Stimulated activated CD4-positive, alpha-beta T cell treated with anti-CD3 and anti-CD28 coated beads, Interleukin-15, amount 100 ng/mL, for 24 hours (primary cell): ENCODE results near the gene HTRA3.

Source experiments
- DNase-seq: peaks from one replicate; pipeline ENCODE4 v3.0.0-alpha.2; 2020

HTRA3 gene

GRCh38 chr4:8269535-8270417, at the start of gene HTRA3:
HTRA3 (plus strand) TSS chr4:8269754; CDS start chr4:8269969, 215 bp downstream.
- DNase-seq, result no peak

DNA sequence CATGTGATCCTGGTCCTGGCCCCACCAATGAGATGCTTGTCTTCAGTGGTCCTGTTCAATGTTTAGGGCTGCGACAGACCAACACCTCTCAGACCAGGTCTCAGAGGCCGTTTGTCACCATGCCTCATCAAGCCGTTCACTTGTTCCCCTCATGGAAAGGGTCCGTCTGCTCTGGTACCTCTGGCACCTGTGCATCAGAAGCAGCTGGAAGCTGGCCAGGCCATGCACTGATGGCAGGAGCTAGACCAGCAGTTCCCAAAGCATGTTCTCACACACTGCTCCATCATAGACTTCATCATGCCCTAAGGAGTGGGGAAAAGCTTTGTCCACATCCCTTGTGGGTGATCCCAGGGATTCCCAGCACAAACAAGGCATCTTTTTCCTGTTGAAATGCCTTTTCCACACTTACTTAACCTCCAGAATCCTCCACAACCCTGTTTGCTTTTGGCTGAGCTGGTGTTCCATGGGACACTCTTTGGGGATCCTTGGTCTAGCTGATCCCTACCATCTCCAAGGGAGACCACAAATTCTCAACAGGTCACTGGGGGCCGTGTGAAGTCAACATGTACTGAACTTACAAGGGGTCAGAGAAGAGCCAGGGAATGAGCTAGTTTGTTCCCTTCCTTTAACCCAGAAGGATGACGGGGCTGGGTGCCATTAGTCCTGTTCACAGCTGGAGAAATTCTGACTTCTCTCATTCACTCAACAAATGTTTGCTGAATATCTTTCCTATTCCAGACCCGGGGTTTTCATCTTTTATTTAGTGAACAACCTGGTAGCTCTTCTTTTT, 48.7 kb upstream of the HTRA3 start:
- DNase-seq, result no peak

- no peak for DNase-seq
Measured at GRCh38 chr4:8221476-8221875, 48.1 kb upstream of the HTRA3 start.

- DNase-seq, result no peak
Measured at GRCh38 chr4:8221985-8222384, 47.6 kb upstream of the HTRA3 start.

GRCh38 chr4:8222609-8223388, 46.8 kb upstream of the HTRA3 start:
- DNase-seq, result no peak

DNA sequence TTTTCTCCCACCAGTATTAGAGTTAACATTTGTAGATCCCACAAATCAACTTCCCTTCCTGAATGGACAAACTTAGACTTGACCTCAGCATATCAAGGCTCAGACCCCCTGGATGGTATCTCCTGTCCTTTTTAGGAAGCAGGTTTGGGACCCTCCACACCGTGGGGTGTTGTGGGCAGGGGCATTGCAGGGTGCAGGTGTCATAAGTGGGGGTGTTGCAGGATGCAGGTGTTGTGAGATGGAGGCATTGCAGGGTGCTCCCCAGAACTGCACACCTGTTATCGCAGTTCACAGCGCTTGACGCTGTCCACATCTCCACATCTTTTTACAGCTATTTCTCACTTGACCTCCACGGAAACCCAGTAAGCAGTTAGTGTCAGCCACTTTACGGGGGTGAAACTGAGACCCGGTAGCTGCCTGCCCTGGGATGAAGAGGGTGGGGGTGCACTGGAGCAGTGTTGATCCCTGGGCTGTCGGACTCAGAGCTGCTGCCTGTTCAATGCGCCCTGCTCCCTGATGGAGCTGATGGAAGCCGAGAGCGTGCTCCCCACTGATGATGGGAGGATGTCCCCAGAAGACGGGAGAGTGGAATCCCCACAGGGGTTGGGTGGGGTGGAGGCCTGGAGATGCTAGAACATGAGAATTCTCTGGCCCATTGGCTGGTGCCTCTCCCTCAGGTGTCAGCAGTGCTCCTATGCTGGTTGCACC, 45.1 kb upstream of the HTRA3 start:
- DNase-seq, result no peak

DNA sequence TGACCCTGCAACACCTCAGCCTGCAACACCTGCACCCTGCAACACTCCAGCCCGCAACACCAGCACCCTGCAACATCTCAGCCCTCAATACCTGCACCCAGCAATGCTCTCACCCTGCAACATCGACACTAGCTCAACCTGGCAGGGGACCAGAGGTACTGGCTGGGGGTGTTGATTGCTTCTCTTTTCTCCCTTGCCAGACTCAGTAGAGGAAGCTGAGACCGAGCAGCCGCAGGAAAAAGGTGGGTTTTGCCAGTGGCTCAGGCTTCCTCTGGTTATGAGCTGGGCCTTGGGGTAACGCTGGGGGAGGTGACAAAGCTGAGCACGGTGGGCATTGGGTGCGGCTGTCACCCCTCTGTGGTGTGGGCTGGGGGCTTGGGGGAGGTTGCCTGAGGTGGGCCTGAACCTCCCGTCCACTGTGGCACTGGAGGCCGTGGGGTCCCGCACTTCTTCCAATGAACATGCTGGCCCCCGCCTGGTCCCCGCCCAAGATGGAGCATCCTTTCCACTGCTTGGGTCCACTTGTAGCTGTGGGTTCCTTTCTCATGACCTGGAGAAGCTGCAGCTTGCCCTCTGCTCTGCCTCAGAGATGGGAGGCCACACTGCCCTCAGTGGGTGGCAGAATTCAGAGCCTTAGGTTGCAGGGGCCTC, 44.5 kb upstream of the HTRA3 start:
- DNase-seq, result no peak

GRCh38 chr4:8225706-8226443, 43.7 kb upstream of the HTRA3 start:
- DNase-seq, result no peak

- no peak for DNase-seq
Measured at GRCh38 chr4:8227201-8227770, 42.3 kb upstream of the HTRA3 start.

- DNase-seq, result no peak
Measured at GRCh38 chr4:8227771-8228318, 41.7 kb upstream of the HTRA3 start.

- peak; percentile 86 for DNase-seq
Measured at GRCh38 chr4:8228319-8229250, 41.0 kb upstream of the HTRA3 start.

DNA sequence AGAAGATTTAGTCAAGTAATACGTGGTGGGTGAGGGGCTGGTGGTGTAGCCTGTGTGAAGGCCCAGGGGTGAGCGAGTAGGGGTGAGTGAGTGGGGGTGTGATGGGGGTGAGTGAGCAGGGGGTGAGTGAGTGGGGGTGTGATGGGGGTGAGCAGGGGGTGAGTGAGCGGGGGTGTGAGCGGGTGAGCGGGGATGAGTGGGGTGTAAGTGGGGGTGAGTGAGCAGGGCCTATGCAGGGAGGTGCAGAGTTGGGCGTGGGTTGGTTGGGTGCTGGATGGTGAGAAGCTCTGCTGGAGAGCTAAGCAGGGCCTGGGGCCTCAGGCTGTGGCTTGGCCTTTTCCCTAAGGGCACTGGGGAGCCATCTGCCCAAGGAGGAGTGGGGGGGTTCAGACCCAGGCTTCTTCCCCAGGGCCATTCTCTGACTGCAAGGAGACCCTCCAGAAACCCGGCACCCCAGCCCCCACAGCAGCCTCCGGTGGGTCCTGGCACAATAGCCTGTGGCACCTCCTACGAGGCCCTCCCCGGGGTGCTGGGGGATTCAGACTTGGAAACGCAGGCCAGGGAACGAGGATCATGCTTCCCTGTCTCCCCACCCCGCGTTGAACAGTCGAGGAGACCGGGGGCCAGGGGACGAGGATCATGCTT, 40.1 kb upstream of the HTRA3 start:
- DNase-seq, result peak; percentile 35

DNA sequence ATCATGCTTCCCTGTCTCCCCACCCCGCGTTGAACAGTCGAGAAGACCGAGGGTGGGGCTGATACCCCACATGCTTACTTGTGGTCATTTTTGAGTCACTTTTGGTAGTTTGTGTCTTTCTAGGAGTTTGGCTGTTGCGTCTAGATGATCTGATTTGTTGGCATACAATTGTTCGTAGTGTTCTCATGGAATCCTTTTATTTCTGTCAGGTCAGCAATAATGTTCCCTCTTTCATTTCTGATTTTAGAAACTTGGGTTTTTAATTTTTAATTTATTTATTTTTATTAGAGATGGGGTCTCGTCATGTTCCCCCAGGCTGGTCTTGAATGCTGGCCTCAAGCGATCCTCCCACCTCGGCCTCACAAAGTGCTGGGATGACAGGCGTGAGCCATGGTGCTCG, 39.5 kb upstream of the HTRA3 start:
- no peak for DNase-seq

- DNase-seq, result no peak
Measured at GRCh38 chr4:8230891-8231290, 38.7 kb upstream of the HTRA3 start.

DNA sequence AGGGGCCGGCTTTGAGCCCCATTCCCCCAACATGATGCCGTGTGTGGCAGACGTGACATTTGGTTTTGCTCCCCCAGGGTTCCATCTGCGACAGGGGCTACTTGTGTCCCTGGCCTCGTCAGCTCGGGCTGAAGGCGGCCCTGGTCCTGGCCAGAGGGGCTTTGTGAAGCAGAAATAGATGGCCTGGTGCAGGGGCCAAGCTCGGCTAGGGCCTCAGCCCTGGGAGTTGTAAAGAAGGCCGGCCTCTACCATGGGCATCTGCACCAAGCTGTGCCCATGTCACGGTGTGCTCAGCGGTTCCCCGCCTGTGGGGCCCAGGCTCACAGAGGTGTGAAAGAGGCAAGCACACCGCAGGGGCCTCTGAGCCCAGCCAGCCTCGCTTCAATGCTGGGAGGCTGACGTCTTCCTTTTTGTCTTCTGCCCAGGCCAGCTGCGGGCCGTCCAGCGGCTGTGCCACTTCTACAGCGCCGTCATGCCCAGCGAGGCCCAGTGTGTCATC, 38.0 kb upstream of the HTRA3 start:
- DNase-seq, result no peak

DNA sequence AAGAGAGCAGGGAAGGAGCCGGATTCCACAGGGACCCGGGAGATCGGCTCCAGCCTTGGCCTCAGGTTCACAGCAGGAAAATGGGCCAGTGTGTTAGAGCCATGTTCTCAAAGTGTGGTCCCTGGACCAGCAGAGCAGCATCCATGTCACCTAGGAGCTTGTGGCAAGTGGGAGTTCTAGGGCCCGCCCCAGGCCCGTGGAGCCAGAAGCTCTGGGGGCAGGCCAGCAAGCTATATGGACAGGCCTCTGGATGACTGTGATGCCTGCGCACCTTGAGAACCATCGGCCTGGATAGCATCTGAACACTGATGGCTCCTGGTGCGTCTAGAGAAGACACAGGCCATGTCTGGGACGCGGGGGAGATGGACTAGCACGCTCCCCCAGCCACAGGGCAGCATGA, 36.8 kb upstream of the HTRA3 start:
- DNase-seq, result no peak

GRCh38 chr4:8233672-8234484, 35.7 kb upstream of the HTRA3 start:
- no peak for DNase-seq

DNA sequence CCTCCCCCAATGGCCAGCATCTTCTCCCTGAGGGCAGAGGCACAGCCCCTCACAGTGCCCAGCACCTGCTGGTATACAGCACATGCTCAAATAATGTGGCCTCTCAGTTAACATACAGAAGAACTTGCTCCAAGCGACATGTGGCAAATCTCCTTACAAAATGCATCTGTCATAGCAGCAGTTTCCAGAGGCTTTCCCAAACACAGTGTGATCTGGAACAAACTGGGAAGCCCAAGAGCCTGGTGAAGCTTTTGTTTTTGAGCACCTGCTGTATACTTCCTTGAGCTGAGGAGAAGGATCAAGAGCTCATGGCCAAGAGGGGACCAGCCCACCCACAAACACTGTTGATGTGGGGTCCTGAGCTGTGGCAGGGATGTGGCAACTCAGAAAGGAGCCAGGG, 34.8 kb upstream of the HTRA3 start:
- DNase-seq, result no peak
